Measurements from ENCODE around the gene INPP4A. TPM values are rescaled to one million over a fixed set of nuclear protein-coding genes. Genes with fewer than 3 reads are reported as not detected.

INPP4A gene
- polyA plus RNA-seq, 1 donor (not counting 4 experiments of a cell fraction or from before 2014, with no cell fraction given): 10.7 TPM

DNA sequence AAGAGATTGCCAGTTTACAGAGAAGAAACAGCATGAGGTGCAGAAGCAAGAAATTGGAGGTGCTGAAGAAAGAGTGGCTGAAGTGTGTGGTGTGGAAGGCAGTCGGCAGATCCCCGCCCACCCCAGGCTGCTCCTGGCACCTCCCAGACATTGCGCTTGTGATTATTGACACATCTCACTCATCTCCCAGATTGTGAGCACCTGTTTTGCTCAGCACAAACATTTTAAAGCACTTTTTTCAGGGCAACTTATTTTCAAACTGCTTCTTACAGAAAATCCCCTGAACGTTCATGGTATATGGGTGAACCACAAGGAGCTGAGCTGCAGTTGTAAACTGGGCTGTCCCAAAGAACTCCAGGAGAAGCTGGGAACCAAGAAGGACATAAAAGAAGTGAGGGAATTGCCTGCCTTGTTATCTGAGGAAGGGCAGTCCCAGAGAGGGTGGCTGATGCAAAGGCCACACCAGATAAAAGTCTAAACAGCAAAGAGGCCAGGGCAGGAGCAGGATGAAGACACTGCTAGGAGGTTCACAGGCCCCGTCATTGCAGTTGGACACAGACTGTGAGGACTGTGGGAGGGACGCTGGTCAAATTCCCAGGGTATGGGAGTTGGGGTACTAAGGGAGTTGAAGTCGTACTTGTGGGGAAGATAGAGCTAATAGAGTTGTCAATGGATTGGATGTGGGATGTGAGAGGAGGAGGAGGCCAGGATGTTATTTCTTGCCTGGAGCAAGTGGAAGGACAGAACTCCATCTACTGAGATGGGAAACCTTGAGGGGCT, 65.1 kb downstream of the INPP4A start:
- no peaks in the 10 kb centered on the region for H3K79me2 ChIP-seq (ENCODE audit: control insufficient read depth, insufficient read depth, low read length)
- no peaks in the 10 kb centered on the region for H3K36me3 ChIP-seq (ENCODE audit: control insufficient read depth in 2 of 2, extremely low read depth in 1 of 2, insufficient read depth in 2 of 2, low read length in 2 of 2)
- no peak overlapping the region for H3K4me2 ChIP-seq (ENCODE audit: control insufficient read depth, extremely low read depth, insufficient read depth, low read depth, low read length)
- dilution Hi-C loops (cut with MboI; ENCODE audit: extremely low pct_ligation_motif_present, low sequenced_read_pairs): no loop called here
- H3K27ac ChIP-seq (ENCODE audit: control insufficient read depth, insufficient read depth, low read length): no peak overlapping the region
- DNase-seq (ENCODE audit: low read depth, low spot score) (no peak), FAIRE-seq (no peak)
- H3K9me3 ChIP-seq (ENCODE audit: control insufficient read depth, low read depth, low read length): no peaks in the 10 kb centered on the region
- peaks cover 4% of the 10 kb centered on the region for H3K4me1 ChIP-seq (ENCODE audit: control insufficient read depth, extremely low read depth, insufficient read depth, low read length)
- H3K4me3 ChIP-seq (ENCODE audit: control insufficient read depth in 2 of 3, extremely low read depth in 1 of 3, insufficient read depth in 2 of 3, low read depth in 1 of 3, low read length in 3 of 3): no peak overlapping the region
- TF ChIP-seq, protein P1, sequence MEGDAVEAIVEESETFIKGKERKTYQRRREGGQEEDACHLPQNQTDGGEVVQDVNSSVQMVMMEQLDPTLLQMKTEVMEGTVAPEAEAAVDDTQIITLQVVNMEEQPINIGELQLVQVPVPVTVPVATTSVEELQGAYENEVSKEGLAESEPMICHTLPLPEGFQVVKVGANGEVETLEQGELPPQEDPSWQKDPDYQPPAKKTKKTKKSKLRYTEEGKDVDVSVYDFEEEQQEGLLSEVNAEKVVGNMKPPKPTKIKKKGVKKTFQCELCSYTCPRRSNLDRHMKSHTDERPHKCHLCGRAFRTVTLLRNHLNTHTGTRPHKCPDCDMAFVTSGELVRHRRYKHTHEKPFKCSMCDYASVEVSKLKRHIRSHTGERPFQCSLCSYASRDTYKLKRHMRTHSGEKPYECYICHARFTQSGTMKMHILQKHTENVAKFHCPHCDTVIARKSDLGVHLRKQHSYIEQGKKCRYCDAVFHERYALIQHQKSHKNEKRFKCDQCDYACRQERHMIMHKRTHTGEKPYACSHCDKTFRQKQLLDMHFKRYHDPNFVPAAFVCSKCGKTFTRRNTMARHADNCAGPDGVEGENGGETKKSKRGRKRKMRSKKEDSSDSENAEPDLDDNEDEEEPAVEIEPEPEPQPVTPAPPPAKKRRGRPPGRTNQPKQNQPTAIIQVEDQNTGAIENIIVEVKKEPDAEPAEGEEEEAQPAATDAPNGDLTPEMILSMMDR (optimal IDR thresholded peaks at IDR 0.05 in 1 of 3, IDR thresholded peaks at IDR 0.05 in 1 of 3, conservative IDR thresholded peaks at IDR 0.05 in 1 of 3; ENCODE audit: extremely low read depth in 1 of 3, insufficient read depth in 2 of 3, low read length in 3 of 3): no peak
- no peak for TF ChIP-seq EZH2 (IDR thresholded peaks at IDR 0.05; ENCODE audit: low read length)
- no peak overlapping the region for H3K9ac ChIP-seq (ENCODE audit: control insufficient read depth, extremely low read depth, insufficient read depth, low read length)
- H4K20me1 ChIP-seq (ENCODE audit: control insufficient read depth, extremely low read depth, insufficient read depth, low read length): no peaks in the 10 kb centered on the region
- H2AFZ ChIP-seq (ENCODE audit: control insufficient read depth, low read length): no peak overlapping the region
- no peaks in the 10 kb centered on the region for H3K9me1 ChIP-seq (ENCODE audit: control insufficient read depth, extremely low read depth, insufficient read depth, low read length)
- no peaks in the 10 kb centered on the region for H3K27me3 ChIP-seq (ENCODE audit: control insufficient read depth, extremely low read depth, insufficient read depth, low read length)

DNA sequence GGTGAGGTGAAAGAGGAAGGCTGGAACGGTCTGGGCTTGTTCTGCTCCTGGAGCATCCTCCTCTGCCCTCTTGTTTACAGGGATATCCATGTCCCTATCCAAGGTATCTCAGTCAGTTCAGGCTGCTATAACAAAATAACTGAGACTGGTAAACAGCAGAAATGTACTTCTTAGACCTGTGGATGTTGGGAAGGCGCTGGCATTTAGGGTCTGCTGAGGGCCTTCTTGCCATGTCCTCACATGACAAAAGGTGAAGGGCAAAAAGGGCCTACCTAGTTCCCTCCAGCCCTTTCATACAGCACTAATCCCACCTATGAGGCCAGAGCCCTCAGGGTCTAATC, 65.6 kb downstream of the INPP4A start:
- no peaks in the 10 kb centered on the region for H3K79me2 ChIP-seq (ENCODE audit: control insufficient read depth, insufficient read depth, low read length)
- no peaks in the 10 kb centered on the region for H3K9me1 ChIP-seq (ENCODE audit: control insufficient read depth, extremely low read depth, insufficient read depth, low read length)
- H3K27me3 ChIP-seq (ENCODE audit: control insufficient read depth, extremely low read depth, insufficient read depth, low read length): no peaks in the 10 kb centered on the region
- no peaks in the 10 kb centered on the region for H4K20me1 ChIP-seq (ENCODE audit: control insufficient read depth, extremely low read depth, insufficient read depth, low read length)
- no peak overlapping the region for H3K4me2 ChIP-seq (ENCODE audit: control insufficient read depth, extremely low read depth, insufficient read depth, low read depth, low read length)
- no peak overlapping the region for H3K9ac ChIP-seq (ENCODE audit: control insufficient read depth, extremely low read depth, insufficient read depth, low read length)
- no peak overlapping the region for H2AFZ ChIP-seq (ENCODE audit: control insufficient read depth, low read length)
- DNase-seq (ENCODE audit: low read depth, low spot score): no peak
- H3K4me1 ChIP-seq (ENCODE audit: control insufficient read depth, extremely low read depth, insufficient read depth, low read length): peaks cover 4% of the 10 kb centered on the region
- H3K4me3 ChIP-seq (ENCODE audit: control insufficient read depth in 2 of 3, extremely low read depth in 1 of 3, insufficient read depth in 2 of 3, low read depth in 1 of 3, low read length in 3 of 3): no peak overlapping the region
- no peak overlapping the region for H3K27ac ChIP-seq (ENCODE audit: control insufficient read depth, insufficient read depth, low read length)
- H3K36me3 ChIP-seq (ENCODE audit: control insufficient read depth in 2 of 2, extremely low read depth in 1 of 2, insufficient read depth in 2 of 2, low read length in 2 of 2): no peaks in the 10 kb centered on the region
- dilution Hi-C loops (cut with MboI; ENCODE audit: extremely low pct_ligation_motif_present, low sequenced_read_pairs): no loop called here
- TF ChIP-seq, protein P1 (optimal IDR thresholded peaks at IDR 0.05 in 1 of 3, IDR thresholded peaks at IDR 0.05 in 1 of 3, conservative IDR thresholded peaks at IDR 0.05 in 1 of 3; ENCODE audit: extremely low read depth in 1 of 3, insufficient read depth in 2 of 3, low read length in 3 of 3): no peak
- TF ChIP-seq EZH2 (IDR thresholded peaks at IDR 0.05; ENCODE audit: low read length): no peak
- FAIRE-seq: no peak
- H3K9me3 ChIP-seq (ENCODE audit: control insufficient read depth, low read depth, low read length): no peaks in the 10 kb centered on the region
